ENCODE data around the gene SLC17A4. TPM values are rescaled to one million over a fixed set of nuclear protein-coding genes. Genes with fewer than 3 reads are reported as not detected.

Gene SLC17A4
- total and polyA plus RNA-seq, 2 experiments from 2014 or later: not detected

GRCh38 chr6:25804804-25805203, 50.3 kb downstream of the SLC17A4 start (continued):
- TF ChIP-seq ZNF462 (CRISPR knock-in tag; IDR thresholded peaks at IDR 0.05): no peak
- TF ChIP-seq EZH2phosphoT487 (IDR thresholded peaks at IDR 0.05; ENCODE audit: unreplicated experiment): no peak
- no peak for TF ChIP-seq NANOG (IDR thresholded peaks at IDR 0.05; ENCODE audit: borderline replicate concordance)
- TF ChIP-seq ETS1 (IDR thresholded peaks at IDR 0.05): no peak
- TF ChIP-seq POLR2AphosphoS5 (IDR thresholded peaks at IDR 0.05; ENCODE audit: low read depth): no peak
- TF ChIP-seq ZNF114 (CRISPR knock-in tag; IDR thresholded peaks at IDR 0.05): no peak
- TF ChIP-seq JUNB (IDR thresholded peaks at IDR 0.05; ENCODE audit: unreplicated experiment): no peak

GRCh38 chr6:25815194-25815593, 60.7 kb downstream of the SLC17A4 start:
- Mint-ChIP-seq H3K4me3 (no peak overlapping the region), H3K27me3 (ENCODE audit: insufficient read depth, low read depth, poor library complexity) (peaks cover 3% of the 10 kb centered on the region), H3K9me3 (no peaks in the 10 kb centered on the region), H3K4me1 (peaks cover 16% of the 10 kb centered on the region), H3K36me3 (ENCODE audit: low read depth) (no peaks in the 10 kb centered on the region), H3K27ac (no peak overlapping the region)
- Histone ChIP-seq H3K4me3 (no peak overlapping the region), H4K20me1 (replicated peaks; ENCODE audit: insufficient read depth) (no peaks in the 10 kb centered on the region), H3K4me2 (no peak overlapping the region), H3F3A (replicated peaks; ENCODE audit: low read depth) (no peaks in the 10 kb centered on the region), H2AFZ (no peak overlapping the region), H3K4me1 (ENCODE audit: insufficient read depth) (peaks cover 7% of the 10 kb centered on the region; the same call in 1 of the 2 replicates), H3K36me3 (ENCODE audit: insufficient read depth) (no peaks in the 10 kb centered on the region), H3K79me2 (replicated peaks; ENCODE audit: insufficient read depth) (no peaks in the 10 kb centered on the region), H3K27ac (ENCODE audit: low read depth) (no peak overlapping the region), H3K27me3 (ENCODE audit: insufficient read depth) (no peaks in the 10 kb centered on the region), H3K9me2 (ENCODE audit: insufficient read depth) (no peaks in the 10 kb centered on the region)
- ATAC-seq (no peak), DNase-seq (ENCODE audit: low spot score) (no peak)
- TF ChIP-seq JUNB (IDR thresholded peaks at IDR 0.05; ENCODE audit: unreplicated experiment) (no peak), EZH2phosphoT487 (IDR thresholded peaks at IDR 0.05; ENCODE audit: unreplicated experiment) (no peak), EZH2 (IDR thresholded peaks at IDR 0.05; ENCODE audit: low read depth, unreplicated experiment) (no peak), NANOG (IDR thresholded peaks at IDR 0.05; ENCODE audit: borderline replicate concordance) (no peak), STAT1 (IDR thresholded peaks at IDR 0.05; ENCODE audit: unreplicated experiment) (no peak), ZNF462 (CRISPR knock-in tag; IDR thresholded peaks at IDR 0.05) (no peak)

Data from GM23338 (cell line).